ENCODE data around the gene KIF2A. TPM values are rescaled to one million over a fixed set of nuclear protein-coding genes. Genes with fewer than 3 reads are reported as not detected.

Gene KIF2A
- 61.3 and 233 TPM in 2 replicates for total RNA-seq (2011; cell fraction: chromatin; rRNA removed; ENCODE audit: low replicate concordance)
- total RNA-seq (2011; cell fraction: nucleolus; rRNA removed): 22.8 and 41.1 TPM in 2 replicates
- total RNA-seq (2011; cell fraction: nucleoplasm; rRNA removed): 69.0 and 96.6 TPM in 2 replicates
- total RNA-seq (2014; rRNA removed) (53.6 and 61.9 TPM in 2 replicates), total RNA-seq (2014; rRNA removed; fragmentation: Illumina TruSeq; extraction: Trizol) (97.1 and 114 TPM in 2 replicates), total RNA-seq (2015; rRNA removed; fragmentation: Illumina TruSeq; extraction: Trizol) (74.4 and 77.6 TPM in 2 replicates), total RNA-seq (2021) (84.7 and 90.6 TPM in 2 replicates), polyA plus RNA-seq (2011; rRNA removed) (47.9 and 83.4 TPM in 2 replicates), polyA plus RNA-seq (2014; fragmentation: Illumina TruSeq; extraction: Trizol) (117 and 126 TPM in 2 replicates), polyA plus RNA-seq (2014; fragmentation: Nextera tagmentation; extraction: Ambion mirVana) (10 to 100 TPM; 42.6 to 48.3 TPM), polyA plus RNA-seq (2014; rRNA removed) (57.2 and 60.4 TPM in 2 replicates), polyA minus RNA-seq (2011; rRNA and poly(A)+ RNA removed) (210 and 230 TPM in 2 replicates), Bru-seq, nascent RNA (percentile 90 among the genes with signal in this experiment), BruChase-seq, experiment 1, labeled RNA remaining after a 2-hour chase (percentile 93 among the genes with signal in this experiment), BruChase-seq, experiment 2, labeled RNA remaining after a 6-hour chase (percentile 92 among the genes with signal in this experiment)
- polyA plus RNA-seq (2011; cell fraction: cytosol; rRNA removed): 16.3 and 32.6 TPM in 2 replicates
- polyA plus RNA-seq (2011; cell fraction: nucleus; rRNA removed): 22.2 and 27.0 TPM in 2 replicates
- polyA plus RNA-seq (2012): 68.3 and 93.3 TPM in 2 replicates
- 73.6 and 84.8 TPM in 2 replicates for polyA minus RNA-seq (2011; cell fraction: cytosol; rRNA and poly(A)+ RNA removed)
- 28.1 and 45.8 TPM in 2 replicates for polyA minus RNA-seq (2011; cell fraction: nucleus; rRNA and poly(A)+ RNA removed)
- long read RNA-seq, experiment 1, transcript KIF2A-202 (20 exons, 2,539 nt): major isoform, 61 of 204 reads
- long read RNA-seq, experiment 1, partial matches to known transcripts: 53 of 204 reads
- long read RNA-seq, experiment 1, other reads (novel, unspliced or antisense): 89 of 204 reads
- long read RNA-seq, experiment 2, transcript KIF2A-202 (20 exons, 2,539 nt): major isoform, 9 of 57 reads
- long read RNA-seq, experiment 2, partial matches to known transcripts: 3 of 57 reads
- long read RNA-seq, experiment 2, other reads (novel, unspliced or antisense): 45 of 57 reads
- long read RNA-seq, experiment 3, transcript KIF2A-202 (20 exons, 2,539 nt): major isoform, 7 of 51 reads
- long read RNA-seq, experiment 3, partial matches to known transcripts: 30 of 51 reads
- long read RNA-seq, experiment 3, other reads (novel, unspliced or antisense): 13 of 51 reads

- in situ Hi-C loops (cut with MboI): no loop called here
- Histone ChIP-seq H3K9me3 (replicated peaks; ENCODE audit: control insufficient read depth, insufficient read depth, low read depth, low read length) (no peaks in the 10 kb centered on the region), H3K9ac (ENCODE audit: insufficient read depth in 1 of 2, low read depth in 2 of 2, low read length in 2 of 2) (peak within 1 kb of the TSS; percentile 84 to 97), H4K20me1 (replicated peaks; ENCODE audit: control insufficient read depth, insufficient read depth, low read length) (peaks cover 16% of the 10 kb centered on the region), H3K27me3 (ENCODE audit: control insufficient read depth in 2 of 2, insufficient read depth in 2 of 2, low read length in 2 of 2) (no peaks in the 10 kb centered on the region), H2AFZ (ENCODE audit: low read depth, low read length) (peak within 1 kb of the TSS; percentile 99), H3K4me2 (ENCODE audit: insufficient read depth, low read length) (peak within 1 kb of the TSS; percentile 81), H3K4me3 (peak within 1 kb of the TSS; percentile 97), H3K4me1 (replicated peaks in 1 of 2; ENCODE audit: control insufficient read depth in 2 of 2, insufficient read depth in 2 of 2, low read length in 2 of 2) (peaks cover 19 to 28% of the 10 kb centered on the region in 2 experiments; a peak in 4 of 5 replicates), H3K27ac (ENCODE audit: extremely low read depth, low read depth, low read length) (peak within 1 kb of the TSS; percentile 91), H3K79me2 (ENCODE audit: control insufficient read depth, insufficient read depth, low read length) (peaks cover 51% of the 10 kb centered on the region), H3K9me1 (ENCODE audit: control insufficient read depth, insufficient read depth, low read length) (no peaks in the 10 kb centered on the region), H3K36me3 (ENCODE audit: control insufficient read depth, insufficient read depth, low read length) (peaks cover 15% of the 10 kb centered on the region)
- no TSS peak for BruUV-seq (replicated peaks)
- under 1% methylated on average over 33 of the region's 66 CpGs for WGBS (ENCODE audit: insufficient coverage, low coverage, missing lambda C conversion rate)
- ATAC-seq (peak; percentile 95), DNase-seq (ENCODE audit: extremely low read depth in 1 of 4, low spot score in 3 of 4) (peak; percentile 96 to 97 (median 97)), FAIRE-seq (peak; percentile 87)
- POLR2A ChIA-PET: interaction anchor here (0.6 to 1.6 kb wide), 11 partner anchors 8 to 100 kb away, joined by 3 to 7 read pairs (median 4); partner anchors contain the start of gene DIMT1
- intact Hi-C loops (cut with micrococcal nuclease): loop anchor here (5.0 kb wide), 1 partner anchor 44 kb away; no protein-coding TSS in a partner anchor
- CTCF ChIA-PET (ENCODE audit: low intra/inter-chr PET ratio): interaction anchor here (0.7 kb wide), 1 partner anchor 58 kb away, joined by 4 read pairs; no protein-coding TSS in a partner anchor
- peak; percentile 76 for TF ChIP-seq GMEB1 (CRISPR knock-in tag; IDR thresholded peaks at IDR 0.05)
- TF ChIP-seq C11orf30 (IDR thresholded peaks at IDR 0.05; ENCODE audit: low read depth): peak; percentile 31; the same call in 1 of the 2 replicates
- TF ChIP-seq RNF219 (CRISPR knock-in tag; IDR thresholded peaks at IDR 0.05): no peak
- no peak for TF ChIP-seq RUNX1 (IDR thresholded peaks at IDR 0.05; ENCODE audit: low read depth)
- no peak for TF ChIP-seq FOXM1 (IDR thresholded peaks at IDR 0.05; ENCODE audit: low read depth)
- TF ChIP-seq FOXM1 (CRISPR knock-in tag; IDR thresholded peaks at IDR 0.05; ENCODE audit: low read depth): peak; percentile 97
- no peak for TF ChIP-seq CEBPZ (IDR thresholded peaks at IDR 0.05; ENCODE audit: borderline replicate concordance, low read depth, low read length)
- TF ChIP-seq HDAC3 (IDR thresholded peaks at IDR 0.05; ENCODE audit: borderline replicate concordance, partially characterized antibody): no peak
Measured at GRCh38 chr5:62305715-62306322, at the start of gene KIF2A. Gene KIF2A, plus strand, starts transcription at chr5:62306206. Its CDS starts 267 bp downstream, at chr5:62306473.
